Activated CD8-positive, alpha-beta memory T cell treated with anti-CD3 and anti-CD28 coated beads for 1 hour (primary cell): ENCODE data around the gene SLC16A7.

Source experiments
- DNase-seq, 2 donors: peaks; one replicate each; pipeline ENCODE4 v3.0.0-alpha.2; 2020; ENCODE audit warnings: low read depth in 1 of 2; ENCODE audit errors: extremely low read depth in 1 of 2

The SLC16A7 gene

GRCh38 chr12:59833408-59833807 lies 237.6 kb downstream of the SLC16A7 start:
- no peak for DNase-seq

DNA sequence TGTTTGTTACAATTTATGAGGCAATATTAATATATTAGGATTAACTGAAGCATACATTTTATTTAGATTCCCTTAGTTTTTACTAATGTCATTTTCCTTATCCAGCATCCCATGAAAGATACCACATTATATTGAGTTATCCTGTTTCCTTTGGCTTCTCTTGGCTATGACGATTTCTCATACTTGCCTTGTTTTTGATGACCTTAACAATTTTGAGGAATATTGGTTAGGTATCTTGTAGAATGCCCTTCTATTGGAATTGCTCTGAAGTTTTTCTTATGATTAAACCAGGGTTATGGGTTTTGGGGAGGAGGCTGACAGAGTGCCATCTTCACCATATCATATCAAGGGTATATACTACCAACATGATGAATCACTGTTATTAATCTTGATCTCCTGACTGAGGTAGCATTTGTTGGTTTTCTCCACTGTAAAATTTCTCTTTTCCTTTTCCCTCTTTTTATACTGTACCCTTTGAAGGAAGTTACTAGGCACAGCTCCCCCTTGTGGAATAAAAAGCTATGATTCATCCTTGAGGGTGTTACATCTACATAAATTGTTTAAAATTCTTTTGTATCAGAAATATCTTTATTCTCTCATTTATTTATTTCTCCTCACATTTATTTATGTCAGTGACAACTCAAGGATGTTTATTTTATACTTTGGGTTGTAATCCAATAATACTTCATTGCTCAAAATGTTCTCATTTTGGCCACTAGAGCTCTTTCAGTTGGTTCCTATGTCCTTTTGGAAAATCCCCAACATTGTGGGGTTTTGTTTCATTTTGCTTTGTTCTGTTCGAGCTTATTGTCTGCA lies 239.0 kb downstream of the SLC16A7 start:
- DNase-seq, result no peak
